BE2C (cell line): Measurements from ENCODE around the gene C17orf113.

Source experiments
- DNase-seq: peaks from one replicate; pipeline ENCODE4 v3.0.0-alpha.2; 2020
- H3K27me3 ChIP-seq: fragments of 250-450 bp; sonication (Bioruptor Pico); 2 replicates; pipeline ENCODE4 v1.5.1; 2020; ENCODE audit warnings: mild to moderate bottlenecking
- H3K36me3 ChIP-seq: fragments of 250-450 bp; sonication (Bioruptor Pico); 2 replicates; pipeline ENCODE4 v1.5.1; 2020; ENCODE audit warnings: mild to moderate bottlenecking
- H3K4me1 ChIP-seq: fragments of 250-450 bp; sonication (Bioruptor Pico); 2 replicates; pipeline ENCODE4 v1.5.1; 2020
- H3K4me3 ChIP-seq: 2 replicates; pipeline ENCODE4 v1.5.1; 2011; ENCODE audit warnings: low read depth, low read length
- H3K9me3 ChIP-seq: fragments of 250-450 bp; sonication (Bioruptor Pico); 2 replicates; pipeline ENCODE4 v1.5.1; 2020
- CTCF ChIP-seq: IDR thresholded peaks from 2 replicates; pipeline ENCODE4 v1.5.1; 2012; ENCODE audit warnings: mild to moderate bottlenecking, low read depth, low read length

C17orf113 gene

GRCh38 chr17:42027961-42028790, 22.2 kb downstream of the C17orf113 start:
- Histone ChIP-seq H3K36me3 (peaks cover 8% of the 10 kb centered on the region), H3K4me1 (no peaks in the 10 kb centered on the region), H3K27me3 (no peaks in the 10 kb centered on the region), H3K9me3 (no peaks in the 10 kb centered on the region), H3K4me3 (no peak overlapping the region)
- TF ChIP-seq CTCF = peak; percentile 41; the same call in 1 of the 2 replicates
- DNase-seq = no peak

GRCh38 chr17:42027590-42027889, 22.9 kb downstream of the C17orf113 start:
- H3K27me3 ChIP-seq = no peaks in the 10 kb centered on the region
- no peaks in the 10 kb centered on the region for H3K4me1 ChIP-seq
- H3K4me3 ChIP-seq = no peak overlapping the region
- peaks cover 8% of the 10 kb centered on the region for H3K36me3 ChIP-seq
- no peak for DNase-seq
- H3K9me3 ChIP-seq = no peaks in the 10 kb centered on the region
- no peak for TF ChIP-seq CTCF

GRCh38 chr17:42026857-42027589, 23.4 kb downstream of the C17orf113 start:
- H3K4me3 ChIP-seq = no peak overlapping the region
- H3K36me3 ChIP-seq = peaks cover 8% of the 10 kb centered on the region
- H3K4me1 ChIP-seq = no peaks in the 10 kb centered on the region
- TF ChIP-seq CTCF = no peak
- H3K27me3 ChIP-seq = no peaks in the 10 kb centered on the region
- DNase-seq = no peak
- no peaks in the 10 kb centered on the region for H3K9me3 ChIP-seq

- Histone ChIP-seq H3K36me3 (peaks cover 8% of the 10 kb centered on the region), H3K4me1 (no peaks in the 10 kb centered on the region), H3K9me3 (no peaks in the 10 kb centered on the region), H3K27me3 (no peaks in the 10 kb centered on the region), H3K4me3 (no peak overlapping the region)
- DNase-seq = no peak
- TF ChIP-seq CTCF = no peak
Measured at GRCh38 chr17:42025936-42026335, 24.5 kb downstream of the C17orf113 start.

- Histone ChIP-seq H3K27me3 (no peaks in the 10 kb centered on the region), H3K4me1 (no peaks in the 10 kb centered on the region), H3K9me3 (no peaks in the 10 kb centered on the region), H3K4me3 (no peak overlapping the region), H3K36me3 (peaks cover 8% of the 10 kb centered on the region)
- no peak for DNase-seq
- no peak for TF ChIP-seq CTCF
Measured at GRCh38 chr17:42025191-42025579, 25.2 kb downstream of the C17orf113 start.
